Right cardiac atrium (tissue), 5 donors: ENCODE measurements around the gene RPS29. TPM values are rescaled to one million over a fixed set of nuclear protein-coding genes. Genes with fewer than 3 reads are reported as not detected.
"Not testable (repeated sequence)": the region's sequence is repeated elsewhere in the genome, so short reads cannot be mapped to it uniquely, and the experiment has no call there.

Source experiments
- ATAC-seq, 2 donors: fragments of 200-7000 bp; cut with Tn5 transposase; one replicate each; pipeline versions ENCODE4 v1.8.0 to v1.9.1; 2020; ENCODE audit warnings: moderate library complexity in 2 of 2, mild to moderate bottlenecking in 1 of 2
- DNase-seq, 3 donors: peaks; one replicate each; pipeline ENCODE4 v3.0.0-alpha.2; 2020
- H3K27ac ChIP-seq: one replicate; pipeline ENCODE4 v1.5.1; 2013; ENCODE audit warnings: mild to moderate bottlenecking, low read length, control low read depth, moderate library complexity
- H3K27me3 ChIP-seq: one replicate; pipeline ENCODE4 v1.6.1; 2013; ENCODE audit not compliant: control insufficient read depth, insufficient read depth
- H3K4me1 ChIP-seq: one replicate; pipeline ENCODE4 v1.6.1; 2013; ENCODE audit warnings: low read length; ENCODE audit not compliant: control insufficient read depth, insufficient read depth
- H3K4me3 ChIP-seq: one replicate; pipeline ENCODE4 v1.5.1; 2013; ENCODE audit warnings: low read length, control low read depth
- H3K9me3 ChIP-seq: one replicate; pipeline ENCODE4 v1.6.1; 2013; ENCODE audit warnings: low read length; ENCODE audit not compliant: control insufficient read depth
- WGBS: extraction: QIAGEN DNeasy Blood & Tissue Kit; methylation state at CpG from one replicate; pipeline ENCODE4 v1.1.7; 2013; 5-methylcytosine and 5-hydroxymethylcytosine counted together
- intact Hi-C, 4 donors: fragments of 100-400 bp; cut with DNase I; formaldehyde crosslinking; loops; one replicate each; pipeline versions ENCODE4 v1.11.0 to v1.14.0; 2022 to 2023
- polyA plus RNA-seq: library from polyadenylated mRNA; stranded (reverse); fragments of 200-250 nt; gene quantifications from one replicate; pipeline ENCODE4 v1.2.3, GENCODE V29; 2013
- total RNA-seq, 4 donors: library from RNA; stranded (reverse); fragmentation: NEBNext Ultra II Directional; extraction: Animal tissue kit (Norgen Biotek cat#: 25700); gene quantifications; one replicate each; pipeline ENCODE4 v1.2.1, GENCODE V29; 2021
- donor health status: healthy with polysubstance abuse.
- donor health status: DM: no; HTN: yes; CAD: no.
- donor health status: DM: no; HTN: no; CAD: no.
- donor health status: DM: no; HTN: yes; CAD: no; lungs with severe emphysema.
- donor health status: DM: yes; HTN: yes; CAD: no.

Gene RPS29
- total and polyA plus RNA-seq, 5 donors: 827 to 1,306 (median 947) TPM

DNA sequence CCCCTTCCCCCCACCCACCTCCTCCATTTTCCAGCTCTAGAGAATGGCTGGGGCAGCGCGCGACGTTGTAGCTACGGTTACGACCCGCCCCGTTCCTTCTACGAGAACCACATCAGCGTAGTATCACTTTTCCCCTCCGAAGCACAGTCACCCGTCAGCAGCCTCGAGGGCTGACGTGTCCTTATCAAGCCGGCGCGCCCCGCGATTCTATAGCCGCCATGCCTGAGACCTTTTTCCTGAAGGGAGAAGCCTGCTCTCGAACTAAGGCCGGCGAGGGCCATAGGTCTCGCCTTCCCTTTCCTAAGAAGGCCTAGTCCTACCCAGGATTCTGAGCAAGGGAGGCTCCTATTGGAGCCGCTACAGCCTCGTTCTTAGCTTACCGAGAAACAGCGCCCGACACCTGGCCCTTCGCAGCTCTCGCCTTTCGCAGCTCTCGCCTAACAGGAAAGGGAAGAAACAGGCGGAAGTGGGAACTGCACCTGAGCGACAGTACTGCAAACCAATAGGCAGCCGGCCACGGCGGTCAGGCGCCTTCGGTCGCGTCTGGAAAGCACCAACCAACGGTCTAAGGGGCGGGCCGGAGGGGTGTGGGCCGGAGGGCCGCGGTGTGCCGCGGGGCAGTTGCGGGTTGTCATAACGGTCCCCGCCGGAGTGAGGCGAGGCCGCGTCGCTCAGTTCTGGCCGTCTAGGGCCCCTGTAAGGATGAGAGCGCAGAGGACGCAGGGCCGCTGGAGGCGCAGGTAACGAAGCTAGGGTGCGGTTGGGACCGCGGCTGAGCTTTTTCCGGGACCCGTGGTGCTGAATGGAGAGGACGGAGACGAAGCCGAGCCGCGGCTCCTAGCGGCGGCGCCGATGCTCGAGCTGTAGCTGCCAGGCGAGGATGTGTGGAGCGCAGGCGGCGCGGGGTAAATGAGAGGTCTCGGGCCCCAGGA, 34.3 kb upstream of the RPS29 start, which contains the start of the genes MGAT2 and RPL36AL:
TSS of gene MGAT2 (plus strand) at position 618 of the 932 bp plus-strand sequence. CDS start 470 bp downstream, outside the sequence.
TSS of gene RPL36AL (minus strand) at position 445 of the 932 bp plus-strand sequence. CDS start 1,522 bp downstream, outside the sequence.
- peak; percentile 99 for ATAC-seq
- peak; percentile 99 for DNase-seq
- under 1% methylated on average over 85 of the region's 85 CpGs for WGBS
- no peaks in the 10 kb centered on the region for H3K27me3 ChIP-seq
- H3K4me1 ChIP-seq: peaks cover 5% of the 10 kb centered on the region
- peak within 1 kb of the TSS; percentile 99 for H3K27ac ChIP-seq
- intact Hi-C loops: no loop called here
- peak within 1 kb of the TSS; percentile 90 for H3K4me3 ChIP-seq
- no peaks in the 10 kb centered on the region for H3K9me3 ChIP-seq

DNA sequence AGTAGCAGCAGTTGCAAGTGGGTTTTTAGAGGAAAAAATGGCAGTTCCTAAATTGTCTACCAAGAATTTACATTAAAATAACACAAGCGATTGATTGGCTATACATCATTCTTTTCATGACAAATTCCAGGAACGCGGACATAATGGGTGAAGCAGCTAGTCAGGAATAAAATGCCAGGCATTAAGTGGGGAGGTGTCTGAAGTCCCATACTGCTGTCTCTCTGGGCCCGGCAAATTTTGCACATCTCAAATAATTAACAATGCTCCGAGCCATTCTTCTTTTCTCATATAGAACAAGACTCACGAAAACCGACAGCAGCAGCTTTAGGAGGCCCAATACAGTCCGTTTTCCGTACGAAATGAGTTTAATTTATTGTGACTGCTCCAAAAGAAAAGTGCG, 33.5 kb upstream of the RPS29 start:
- no peaks in the 10 kb centered on the region for H3K9me3 ChIP-seq
- intact Hi-C loops: no loop called here

DNA sequence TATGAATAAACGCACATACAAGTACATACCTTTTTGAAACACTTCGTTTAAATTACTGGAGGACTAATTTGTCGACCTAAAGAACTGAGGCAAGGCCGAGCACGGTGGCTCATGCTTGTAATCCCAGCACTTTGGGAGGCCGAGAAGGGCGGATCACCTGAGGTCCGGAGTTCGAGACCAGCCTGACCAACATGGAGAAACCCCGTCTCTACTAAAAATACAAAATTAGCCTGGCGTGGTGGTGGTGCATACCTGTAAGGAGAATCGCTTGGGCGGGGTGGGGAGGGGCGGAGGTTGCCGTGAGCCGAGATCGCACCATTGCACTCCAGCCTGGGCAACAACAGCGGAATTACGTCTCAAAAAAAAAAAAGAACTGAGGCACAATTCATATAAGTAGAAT, 33.1 kb upstream of the RPS29 start:
- WGBS: 74% methylated on average over 19 of the region's 19 CpGs
- intact Hi-C loops, H3K4me1 ChIP-seq, DNase-seq, H3K9me3 ChIP-seq, ATAC-seq, H3K27me3 ChIP-seq, H3K27ac ChIP-seq: not testable (repeated sequence)
- peak overlapping the region; percentile 90 for H3K4me3 ChIP-seq

More for the DNA sequence above, 33.5 kb upstream of the RPS29 start:
- no peak for DNase-seq
- Histone ChIP-seq H3K4me1 (peaks cover 5% of the 10 kb centered on the region), H3K27ac (peak overlapping the region; percentile 99), H3K4me3 (peak overlapping the region; percentile 90), H3K27me3 (no peaks in the 10 kb centered on the region)
- no peak for ATAC-seq
- under 1% methylated on average over 11 of the region's 11 CpGs for WGBS

GRCh38 chr14:49617852-49618519, 31.8 kb upstream of the RPS29 start:
- WGBS: 90% methylated on average over 6 of the region's 6 CpGs
- intact Hi-C loops: no loop called here
- H3K27ac ChIP-seq: no peak overlapping the region
- no peak overlapping the region for H3K4me3 ChIP-seq
- H3K4me1 ChIP-seq: peaks cover 5% of the 10 kb centered on the region
- DNase-seq (no peak), ATAC-seq (no peak)
- H3K9me3 ChIP-seq: no peaks in the 10 kb centered on the region
- no peaks in the 10 kb centered on the region for H3K27me3 ChIP-seq

DNA sequence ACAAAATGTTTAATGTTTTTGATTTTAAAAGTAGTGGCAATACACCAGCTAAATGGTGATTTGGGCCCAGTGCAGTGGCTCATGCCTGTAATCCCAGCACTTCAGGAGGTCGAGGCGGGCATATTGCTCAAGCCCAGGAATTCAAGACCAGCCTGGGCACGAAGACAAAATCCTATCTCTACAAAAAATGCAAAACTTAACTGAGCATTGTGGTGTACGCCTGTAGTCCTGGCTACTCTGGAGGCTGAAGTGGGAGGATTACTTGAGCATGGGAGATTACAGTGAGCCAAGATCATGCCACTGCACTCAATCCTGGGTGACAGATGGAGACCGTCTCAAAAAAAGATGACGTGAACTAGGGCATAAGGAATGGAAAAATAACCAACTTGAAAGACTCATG, 29.6 kb upstream of the RPS29 start:
- Histone ChIP-seq H3K4me1 (no peaks in the 10 kb centered on the region), H3K4me3 (no peak overlapping the region), H3K27me3 (no peaks in the 10 kb centered on the region), H3K27ac (no peak overlapping the region), H3K9me3 (no peaks in the 10 kb centered on the region)
- WGBS: 89% methylated on average over 6 of the region's 6 CpGs
- intact Hi-C loops: no loop called here
- ATAC-seq (no peak), DNase-seq (no peak)

DNA sequence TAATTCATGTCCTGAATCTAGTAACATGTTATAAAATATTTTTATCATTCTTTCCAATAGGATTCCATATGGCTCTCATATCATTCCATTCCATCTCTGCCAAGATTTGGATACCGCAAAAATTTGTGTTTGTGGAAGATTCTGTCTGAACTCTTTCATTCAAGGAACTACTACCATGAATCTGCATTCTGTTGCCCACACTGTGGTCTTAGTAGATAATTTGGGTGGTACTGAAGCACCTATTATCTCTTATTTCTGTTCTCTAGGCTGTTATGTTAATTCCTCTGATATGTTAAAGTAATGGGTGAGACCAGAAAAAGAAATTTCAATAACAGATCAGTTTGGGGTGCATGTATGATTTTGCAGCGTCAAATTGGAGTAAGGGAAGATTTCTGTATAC, 28.0 kb upstream of the RPS29 start:
- 94% methylated on average over 2 of the region's 2 CpGs for WGBS
- intact Hi-C loops: no loop called here
- ATAC-seq (no peak), DNase-seq (no peak)
- Histone ChIP-seq H3K9me3 (no peaks in the 10 kb centered on the region), H3K4me1 (no peaks in the 10 kb centered on the region), H3K27ac (no peak overlapping the region), H3K27me3 (no peaks in the 10 kb centered on the region), H3K4me3 (no peak overlapping the region)

- intact Hi-C loops: no loop called here
- H3K27ac ChIP-seq: no peak overlapping the region
- DNase-seq (no peak), ATAC-seq (no peak)
- H3K4me1 ChIP-seq: no peaks in the 10 kb centered on the region
- no peaks in the 10 kb centered on the region for H3K27me3 ChIP-seq
- no peaks in the 10 kb centered on the region for H3K9me3 ChIP-seq
- no peak overlapping the region for H3K4me3 ChIP-seq
- 90% methylated on average over 8 of the region's 8 CpGs for WGBS
These were observed 26.5 kb upstream of the RPS29 start for GRCh38 chr14:49612671-49613070.

GRCh38 chr14:49612251-49612650, 26.1 kb upstream of the RPS29 start:
- Histone ChIP-seq H3K9me3 (no peaks in the 10 kb centered on the region), H3K4me3 (no peak overlapping the region), H3K27ac (no peak overlapping the region), H3K4me1 (no peaks in the 10 kb centered on the region), H3K27me3 (no peaks in the 10 kb centered on the region)
- intact Hi-C loops: no loop called here
- ATAC-seq (no peak), DNase-seq (no peak)
- WGBS: 93% methylated on average over 4 of the region's 4 CpGs

- H3K27me3 ChIP-seq: no peaks in the 10 kb centered on the region
- intact Hi-C loops: no loop called here
- no peak overlapping the region for H3K27ac ChIP-seq
- DNase-seq (no peak), ATAC-seq (no peak)
- H3K9me3 ChIP-seq: no peaks in the 10 kb centered on the region
- no peak overlapping the region for H3K4me3 ChIP-seq
- WGBS: 85% methylated on average over 6 of the region's 6 CpGs
- no peaks in the 10 kb centered on the region for H3K4me1 ChIP-seq
These were observed 21.4 kb upstream of the RPS29 start for GRCh38 chr14:49607583-49607982.

- peak; percentile 83 to 94 (median 93) for DNase-seq
- intact Hi-C loops: no loop called here
- WGBS: under 1% methylated on average over 77 of the region's 77 CpGs
These were observed 12.5 kb upstream of the RPS29 start, which contains the start of gene LRR1 for GRCh38 chr14:49598485-49599300. Gene LRR1, plus strand, starts transcription at chr14:49598940. Its CDS starts 81 bp downstream, at chr14:49599021.

More at GRCh38 chr14:49598485-49599300, 12.5 kb upstream of the RPS29 start, which contains the start of gene LRR1:
- Histone ChIP-seq H3K4me3 (peak within 1 kb of the TSS; percentile 92), H3K27ac (peak within 1 kb of the TSS; percentile 89), H3K27me3 (no peaks in the 10 kb centered on the region), H3K9me3 (no peaks in the 10 kb centered on the region), H3K4me1 (no peaks in the 10 kb centered on the region)
- peak; percentile 91 to 92 for ATAC-seq
